Fibroblast of the conjunctiva (primary cell): ENCODE data around the gene CYP11A1.

ENCODE experiments used
- DNase-seq: peaks from one replicate; pipeline ENCODE4 v3.0.0-alpha.2; 2010; ENCODE audit warnings: low read depth

CYP11A1 gene

GRCh38 chr15:74301583-74302361 lies 65.7 kb downstream of the CYP11A1 start:
- no peak for DNase-seq

- DNase-seq = no peak
These were observed 67.2 kb downstream of the CYP11A1 start for GRCh38 chr15:74300057-74300795.

- DNase-seq = no peak
These were observed 69.6 kb downstream of the CYP11A1 start for GRCh38 chr15:74297887-74298286.

GRCh38 chr15:74295800-74296199 lies 71.6 kb downstream of the CYP11A1 start:
- DNase-seq = no peak

GRCh38 chr15:74294010-74294409 lies 73.4 kb downstream of the CYP11A1 start:
- DNase-seq = no peak

- DNase-seq = no peak
These were observed 74.2 kb downstream of the CYP11A1 start for GRCh38 chr15:74293021-74293810.

- DNase-seq = peak; percentile 27
These were observed 76.1 kb downstream of the CYP11A1 start for GRCh38 chr15:74291101-74292071.

- no peak for DNase-seq
These were observed 76.8 kb downstream of the CYP11A1 start for GRCh38 chr15:74290645-74291044.

GRCh38 chr15:74289671-74290070 lies 77.8 kb downstream of the CYP11A1 start:
- no peak for DNase-seq
